Liver (tissue), 9 donors: ENCODE measurements around the gene HIBADH. TPM values are rescaled to one million over a fixed set of nuclear protein-coding genes. Genes with fewer than 3 reads are reported as not detected.

Experiments
- DNase-seq: peaks from one replicate; pipeline ENCODE4 v3.0.0-alpha.2; 2017; ENCODE audit warnings: low spot score
- H3K27ac ChIP-seq, 2 donors: one replicate each; pipeline ENCODE4 v1.7.0; 2013; ENCODE audit warnings: inconsistent platforms in 2 of 2, low read length in 2 of 2, control low read depth in 1 of 2, low read depth in 1 of 2, mild to moderate bottlenecking in 1 of 2
- H3K27me3 ChIP-seq, 4 donors: one replicate each; pipeline versions ENCODE4 v1.6.1 to v1.7.0; 2013; ENCODE audit warnings: low read length in 3 of 4, inconsistent platforms in 1 of 4, mild to moderate bottlenecking in 1 of 4, moderate library complexity in 1 of 4; ENCODE audit not compliant: control insufficient read depth in 4 of 4, insufficient read depth in 4 of 4
- H3K36me3 ChIP-seq, 4 donors: one replicate each; pipeline versions ENCODE4 v1.6.1 to v1.7.0; 2013; ENCODE audit warnings: low read length in 3 of 4, mild to moderate bottlenecking in 3 of 4, low read depth in 1 of 4, moderate library complexity in 1 of 4; ENCODE audit not compliant: control insufficient read depth in 4 of 4, insufficient read depth in 3 of 4
- H3K4me1 ChIP-seq, 4 donors: one replicate each; pipeline versions ENCODE4 v1.6.1 to v1.7.0; 2013; ENCODE audit warnings: low read length in 3 of 4, mild to moderate bottlenecking in 3 of 4, moderate library complexity in 1 of 4; ENCODE audit not compliant: control insufficient read depth in 4 of 4, insufficient read depth in 4 of 4
- H3K4me3 ChIP-seq, 3 donors: one replicate each; pipeline versions ENCODE4 v1.6.1 to v1.7.0; 2013; ENCODE audit warnings: low read length in 3 of 3, control low read depth in 1 of 3, low read depth in 1 of 3, mild to moderate bottlenecking in 1 of 3
- H3K9ac ChIP-seq, 2 donors: one replicate each; pipeline ENCODE4 v1.7.0; 2013; ENCODE audit warnings: low read length in 2 of 2, mild to moderate bottlenecking in 2 of 2, moderate library complexity in 2 of 2, control low read depth in 1 of 2, low read depth in 1 of 2
- H3K9me3 ChIP-seq, 4 donors: one replicate each; pipeline versions ENCODE4 v1.6.1 to v1.7.0; 2013; ENCODE audit warnings: low read length in 3 of 4; ENCODE audit not compliant: control insufficient read depth in 4 of 4
- ATF3 ChIP-seq: IDR thresholded peaks from 2 replicates; pipeline ENCODE4 v1.6.1; 2016; ENCODE audit warnings: antibody characterized with exemption
- EGR1 ChIP-seq, 2 donors: IDR thresholded peaks; 2 replicates each; pipeline ENCODE4 v1.6.1; 2016 to 2018; ENCODE audit warnings: antibody characterized with exemption in 2 of 2, low read depth in 2 of 2
- FOXA1 ChIP-seq: IDR thresholded peaks from 2 replicates; pipeline ENCODE4 v1.6.1; 2016; ENCODE audit warnings: antibody characterized with exemption
- FOXA2 ChIP-seq: IDR thresholded peaks from 2 replicates; pipeline ENCODE4 v1.6.1; 2016; ENCODE audit warnings: antibody characterized with exemption
- GABPA ChIP-seq, 2 donors: IDR thresholded peaks in 1 of 2; conservative IDR thresholded peaks in 1 of 2; 2 replicates each; pipeline ENCODE4 v1.6.1; 2016; ENCODE audit warnings: antibody characterized with exemption in 2 of 2, mild to moderate bottlenecking in 1 of 2, moderate library complexity in 1 of 2
- HNF4A ChIP-seq, 2 donors: conservative IDR thresholded peaks; 2 replicates each; pipeline ENCODE4 v1.6.1; 2016; ENCODE audit warnings: antibody characterized with exemption in 2 of 2, mild to moderate bottlenecking in 2 of 2
- HNF4G ChIP-seq: IDR thresholded peaks from 2 replicates; pipeline ENCODE4 v1.6.1; 2016; ENCODE audit warnings: antibody characterized with exemption
- JUND ChIP-seq, 2 donors: IDR thresholded peaks; 2 replicates each; pipeline ENCODE4 v1.6.1; 2016; ENCODE audit warnings: antibody characterized with exemption in 2 of 2
- MAX ChIP-seq: IDR thresholded peaks from 2 replicates; pipeline ENCODE4 v1.6.1; 2016; ENCODE audit warnings: antibody characterized with exemption
- NR2F2 ChIP-seq: IDR thresholded peaks from 2 replicates; pipeline ENCODE4 v1.6.1; 2016; ENCODE audit warnings: antibody characterized with exemption
- RAD21 ChIP-seq, 2 donors: IDR thresholded peaks; 2 replicates each; pipeline ENCODE4 v1.6.1; 2016; ENCODE audit warnings: antibody characterized with exemption in 2 of 2, mild to moderate bottlenecking in 2 of 2
- RXRA ChIP-seq, 2 donors: IDR thresholded peaks; 2 replicates each; pipeline ENCODE4 v1.6.1; 2017 to 2018; ENCODE audit warnings: antibody characterized with exemption in 2 of 2, mild to moderate bottlenecking in 1 of 2
- SP1 ChIP-seq: IDR thresholded peaks from 2 replicates; pipeline ENCODE4 v1.6.1; 2018; ENCODE audit warnings: antibody characterized with exemption, mild to moderate bottlenecking
- TAF1 ChIP-seq: conservative IDR thresholded peaks from 2 replicates; pipeline ENCODE4 v1.6.1; 2016; ENCODE audit warnings: antibody characterized with exemption, mild to moderate bottlenecking
- YY1 ChIP-seq: IDR thresholded peaks from 2 replicates; pipeline ENCODE4 v1.6.1; 2016; ENCODE audit warnings: antibody characterized with exemption, mild to moderate bottlenecking
- ZBTB33 ChIP-seq: IDR thresholded peaks from 2 replicates; pipeline ENCODE4 v1.6.1; 2016; ENCODE audit warnings: antibody characterized with exemption
- WGBS: extraction: QIAGEN DNeasy Blood & Tissue Kit; methylation state at CpG from one replicate; pipeline ENCODE4 v1.1.7; 2013; 5-methylcytosine and 5-hydroxymethylcytosine counted together
- polyA plus RNA-seq, 2 donors: library from polyadenylated mRNA; stranded (reverse) in 1 of 2; unstranded in 1 of 2; fragments of 200-250 nt in 1 of 2; fragments of >200 nt in 1 of 2; fragmentation: Nextera tagmentation in 1 of 2; extraction: Ambion mirVana in 1 of 2; gene quantifications; one replicate each; pipeline versions ENCODE4 v1.2.1 to v1.2.3, GENCODE V29; 2013 to 2015
- total RNA-seq, 2 donors: library from RNA; depleted of rRNA; stranded (reverse); fragments of >200 nt; gene quantifications; one replicate each; pipeline ENCODE4 v1.2.3, GENCODE V29; 2014
- TF ChIP-seq, protein P1 (sequence below): fragments of 150-350 bp; IDR thresholded peaks from 2 replicates; pipeline ENCODE4 v1.5.1; 2017; ENCODE audit warnings: improper control_type of control experiment, low read depth, low read length; ENCODE audit not compliant: missing input control
- TF ChIP-seq, protein P2 (sequence below): IDR thresholded peaks from 2 replicates; pipeline ENCODE4 v1.6.1; 2016; ENCODE audit warnings: antibody characterized with exemption, mild to moderate bottlenecking
- donor health status: healthy.
- donor health status: healthy.
- donor health status: healthy.
- donor health status: healthy.
- donor health status: healthy.

HIBADH gene
- total and polyA plus RNA-seq, 4 donors, result 27.7 to 78.9 (median 58.2) TPM

DNA sequence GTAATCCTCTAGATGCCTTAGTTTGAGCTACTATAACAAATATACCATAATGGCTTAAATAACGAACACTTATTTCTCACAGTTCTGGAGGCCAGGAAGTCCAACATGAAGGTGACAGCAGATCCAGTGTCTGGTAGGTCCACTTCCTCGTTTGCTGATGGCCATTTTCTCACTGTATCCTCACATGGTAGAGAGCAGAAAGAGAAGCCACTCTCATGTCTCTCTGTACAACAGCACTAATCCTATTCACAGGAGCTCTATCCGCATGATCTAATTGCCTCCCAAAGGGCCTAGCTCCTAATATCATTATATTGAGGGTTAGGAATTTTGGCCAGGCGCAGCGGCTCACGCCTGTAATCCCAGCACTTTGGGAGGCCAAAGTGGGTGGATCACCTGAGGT is 10.2 kb downstream of the HIBADH start:
- Histone ChIP-seq H3K27me3 (no peaks in the 10 kb centered on the region), H3K9me3 (no peaks in the 10 kb centered on the region), H3K9ac (no peak overlapping the region), H3K36me3 (peaks cover 0 to 11% (median 2%) of the 10 kb centered on the region in 4 donors), H3K4me1 (peaks cover 0 to 12% (median 0%) of the 10 kb centered on the region in 4 donors), H3K27ac (no peak overlapping the region), H3K4me3 (no peak overlapping the region)
- WGBS, result 96% methylated on average over 6 of the region's 6 CpGs
- DNase-seq, result no peak
- no peak for TF ChIP-seq YY1
- no peak for TF ChIP-seq TAF1
- TF ChIP-seq ZBTB33, result no peak
- no peak for TF ChIP-seq FOXA2
- TF ChIP-seq RAD21 (IDR thresholded peaks at IDR 0.05), result no peak
- TF ChIP-seq JUND (IDR thresholded peaks at IDR 0.05), result no peak
- no peak for TF ChIP-seq FOXA1
- TF ChIP-seq, protein P1, sequence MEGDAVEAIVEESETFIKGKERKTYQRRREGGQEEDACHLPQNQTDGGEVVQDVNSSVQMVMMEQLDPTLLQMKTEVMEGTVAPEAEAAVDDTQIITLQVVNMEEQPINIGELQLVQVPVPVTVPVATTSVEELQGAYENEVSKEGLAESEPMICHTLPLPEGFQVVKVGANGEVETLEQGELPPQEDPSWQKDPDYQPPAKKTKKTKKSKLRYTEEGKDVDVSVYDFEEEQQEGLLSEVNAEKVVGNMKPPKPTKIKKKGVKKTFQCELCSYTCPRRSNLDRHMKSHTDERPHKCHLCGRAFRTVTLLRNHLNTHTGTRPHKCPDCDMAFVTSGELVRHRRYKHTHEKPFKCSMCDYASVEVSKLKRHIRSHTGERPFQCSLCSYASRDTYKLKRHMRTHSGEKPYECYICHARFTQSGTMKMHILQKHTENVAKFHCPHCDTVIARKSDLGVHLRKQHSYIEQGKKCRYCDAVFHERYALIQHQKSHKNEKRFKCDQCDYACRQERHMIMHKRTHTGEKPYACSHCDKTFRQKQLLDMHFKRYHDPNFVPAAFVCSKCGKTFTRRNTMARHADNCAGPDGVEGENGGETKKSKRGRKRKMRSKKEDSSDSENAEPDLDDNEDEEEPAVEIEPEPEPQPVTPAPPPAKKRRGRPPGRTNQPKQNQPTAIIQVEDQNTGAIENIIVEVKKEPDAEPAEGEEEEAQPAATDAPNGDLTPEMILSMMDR, result no peak
- TF ChIP-seq ATF3, result no peak
- no peak for TF ChIP-seq SP1

DNA sequence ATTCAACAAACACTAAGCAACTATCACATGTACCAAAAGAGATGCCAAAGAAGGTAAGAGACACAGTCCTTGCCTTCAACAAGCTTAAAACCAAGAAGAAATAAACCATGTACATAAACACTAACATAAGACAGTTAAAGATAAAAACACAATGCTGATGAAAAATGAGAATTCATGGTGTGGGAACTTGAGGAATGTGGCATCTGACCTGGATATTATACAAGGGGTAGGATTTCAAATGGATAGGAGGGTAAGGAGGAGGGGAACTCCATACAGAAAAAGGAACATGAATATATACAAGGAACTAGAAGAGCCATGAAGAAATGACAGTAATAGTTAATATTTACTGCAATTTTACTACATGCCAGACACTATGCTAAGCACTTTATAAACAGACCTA is 11.0 kb downstream of the HIBADH start:
- no peak for DNase-seq
- H3K27me3 ChIP-seq, result no peaks in the 10 kb centered on the region
- no peaks in the 10 kb centered on the region for H3K9me3 ChIP-seq
- peaks cover 0 to 13% (median 3%) of the 10 kb centered on the region in 4 donors for H3K36me3 ChIP-seq
- H3K9ac ChIP-seq, result no peak overlapping the region
- H3K4me1 ChIP-seq, result peaks cover 0 to 3% (median under 1%) of the 10 kb centered on the region in 4 donors
- H3K27ac ChIP-seq, result no peak overlapping the region
- H3K4me3 ChIP-seq, result no peak overlapping the region
- TF ChIP-seq RAD21 (IDR thresholded peaks at IDR 0.05), result no peak
- no peak for TF ChIP-seq ATF3
- no peak for TF ChIP-seq FOXA1
- TF ChIP-seq HNF4A (conservative IDR thresholded peaks at IDR 0.05), result no peak
- TF ChIP-seq HNF4G, result no peak
- TF ChIP-seq JUND (IDR thresholded peaks at IDR 0.05), result no peak
- no peak for TF ChIP-seq GABPA (IDR thresholded peaks at IDR 0.05 in 1 of 2, conservative IDR thresholded peaks at IDR 0.05 in 1 of 2)
- no peak for TF ChIP-seq ZBTB33
- TF ChIP-seq FOXA2, result no peak
- no peak for TF ChIP-seq TAF1
- no peak for TF ChIP-seq YY1
- TF ChIP-seq, protein P2, sequence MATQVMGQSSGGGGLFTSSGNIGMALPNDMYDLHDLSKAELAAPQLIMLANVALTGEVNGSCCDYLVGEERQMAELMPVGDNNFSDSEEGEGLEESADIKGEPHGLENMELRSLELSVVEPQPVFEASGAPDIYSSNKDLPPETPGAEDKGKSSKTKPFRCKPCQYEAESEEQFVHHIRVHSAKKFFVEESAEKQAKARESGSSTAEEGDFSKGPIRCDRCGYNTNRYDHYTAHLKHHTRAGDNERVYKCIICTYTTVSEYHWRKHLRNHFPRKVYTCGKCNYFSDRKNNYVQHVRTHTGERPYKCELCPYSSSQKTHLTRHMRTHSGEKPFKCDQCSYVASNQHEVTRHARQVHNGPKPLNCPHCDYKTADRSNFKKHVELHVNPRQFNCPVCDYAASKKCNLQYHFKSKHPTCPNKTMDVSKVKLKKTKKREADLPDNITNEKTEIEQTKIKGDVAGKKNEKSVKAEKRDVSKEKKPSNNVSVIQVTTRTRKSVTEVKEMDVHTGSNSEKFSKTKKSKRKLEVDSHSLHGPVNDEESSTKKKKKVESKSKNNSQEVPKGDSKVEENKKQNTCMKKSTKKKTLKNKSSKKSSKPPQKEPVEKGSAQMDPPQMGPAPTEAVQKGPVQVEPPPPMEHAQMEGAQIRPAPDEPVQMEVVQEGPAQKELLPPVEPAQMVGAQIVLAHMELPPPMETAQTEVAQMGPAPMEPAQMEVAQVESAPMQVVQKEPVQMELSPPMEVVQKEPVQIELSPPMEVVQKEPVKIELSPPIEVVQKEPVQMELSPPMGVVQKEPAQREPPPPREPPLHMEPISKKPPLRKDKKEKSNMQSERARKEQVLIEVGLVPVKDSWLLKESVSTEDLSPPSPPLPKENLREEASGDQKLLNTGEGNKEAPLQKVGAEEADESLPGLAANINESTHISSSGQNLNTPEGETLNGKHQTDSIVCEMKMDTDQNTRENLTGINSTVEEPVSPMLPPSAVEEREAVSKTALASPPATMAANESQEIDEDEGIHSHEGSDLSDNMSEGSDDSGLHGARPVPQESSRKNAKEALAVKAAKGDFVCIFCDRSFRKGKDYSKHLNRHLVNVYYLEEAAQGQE, result no peak
- no peak for TF ChIP-seq NR2F2
- TF ChIP-seq, protein P1, result no peak
- no peak for TF ChIP-seq EGR1 (IDR thresholded peaks at IDR 0.05; ENCODE audit: low read depth in 2 of 2)
- TF ChIP-seq SP1, result no peak
- no peak for TF ChIP-seq RXRA (IDR thresholded peaks at IDR 0.05)
- no peak for TF ChIP-seq MAX
